Left ventricle myocardium inferior (tissue), 1 donor: ENCODE results near the gene SYNE1. TPM values are rescaled to one million over a fixed set of nuclear protein-coding genes. Genes with fewer than 3 reads are reported as not detected.
"Not testable (repeated sequence)": the region's sequence is repeated elsewhere in the genome, so short reads cannot be mapped to it uniquely, and the experiment has no call there.

Experiments used
- DNase-seq: peaks from one replicate; pipeline ENCODE4 v3.0.0-alpha.2; 2020
- H3K27ac ChIP-seq: fragments of 200-600 bp; replicated peaks from 2 replicates; pipeline ENCODE4 v1.8.0; 2021
- H3K27me3 ChIP-seq: fragments of 200-600 bp; 2 replicates; pipeline ENCODE4 v1.8.0; 2021; ENCODE audit warnings: low read depth
- H3K36me3 ChIP-seq: fragments of 200-600 bp; 2 replicates; pipeline ENCODE4 v1.8.0; 2021
- H3K4me1 ChIP-seq: fragments of 200-600 bp; 2 replicates; pipeline ENCODE4 v1.8.0; 2021
- H3K4me3 ChIP-seq: fragments of 200-600 bp; 2 replicates; pipeline ENCODE4 v1.8.0; 2021; ENCODE audit warnings: mild to moderate bottlenecking, moderate library complexity
- H3K9me3 ChIP-seq: fragments of 200-600 bp; replicated peaks from 2 replicates; pipeline ENCODE4 v1.8.0; 2021
- intact Hi-C: fragments of 100-400 bp; cut with micrococcal nuclease; formaldehyde crosslinking; loops from one replicate; pipeline ENCODE4 v1.11.0; 2022
- total RNA-seq: library from RNA; stranded (reverse); fragmentation: NEBNext Ultra II Directional; extraction: Animal tissue kit (Norgen Biotek cat#: 25700); gene quantifications from one replicate; pipeline ENCODE4 v1.2.1, GENCODE V29; 2021
- TF ChIP-seq, protein P1 (sequence below): fragments of 200-600 bp; IDR thresholded peaks from 2 replicates; pipeline ENCODE4 v1.8.0; 2021; ENCODE audit warnings: antibody characterized with exemption, mild to moderate bottlenecking, borderline replicate concordance
- donor health status: DM: no; HTN: yes; CAD: no; lungs with severe emphysema.

Gene SYNE1
- total RNA-seq, 1 donor from 2014 or later: 105 TPM

- Histone ChIP-seq H3K9me3 (no peaks in the 10 kb centered on the region), H3K4me1 (peaks cover 36% of the 10 kb centered on the region), H3K27ac (peak overlapping the region; percentile 29), H3K27me3 (peaks cover 13% of the 10 kb centered on the region), H3K4me3 (peak overlapping the region; percentile 80), H3K36me3 (no peaks in the 10 kb centered on the region)
- intact Hi-C loops: no loop called here
- DNase-seq: no peak
- TF ChIP-seq, protein P1, sequence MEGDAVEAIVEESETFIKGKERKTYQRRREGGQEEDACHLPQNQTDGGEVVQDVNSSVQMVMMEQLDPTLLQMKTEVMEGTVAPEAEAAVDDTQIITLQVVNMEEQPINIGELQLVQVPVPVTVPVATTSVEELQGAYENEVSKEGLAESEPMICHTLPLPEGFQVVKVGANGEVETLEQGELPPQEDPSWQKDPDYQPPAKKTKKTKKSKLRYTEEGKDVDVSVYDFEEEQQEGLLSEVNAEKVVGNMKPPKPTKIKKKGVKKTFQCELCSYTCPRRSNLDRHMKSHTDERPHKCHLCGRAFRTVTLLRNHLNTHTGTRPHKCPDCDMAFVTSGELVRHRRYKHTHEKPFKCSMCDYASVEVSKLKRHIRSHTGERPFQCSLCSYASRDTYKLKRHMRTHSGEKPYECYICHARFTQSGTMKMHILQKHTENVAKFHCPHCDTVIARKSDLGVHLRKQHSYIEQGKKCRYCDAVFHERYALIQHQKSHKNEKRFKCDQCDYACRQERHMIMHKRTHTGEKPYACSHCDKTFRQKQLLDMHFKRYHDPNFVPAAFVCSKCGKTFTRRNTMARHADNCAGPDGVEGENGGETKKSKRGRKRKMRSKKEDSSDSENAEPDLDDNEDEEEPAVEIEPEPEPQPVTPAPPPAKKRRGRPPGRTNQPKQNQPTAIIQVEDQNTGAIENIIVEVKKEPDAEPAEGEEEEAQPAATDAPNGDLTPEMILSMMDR: no peak
Measured at GRCh38 chr6:152634773-152635172, 2.4 kb downstream of the SYNE1 start.

DNA sequence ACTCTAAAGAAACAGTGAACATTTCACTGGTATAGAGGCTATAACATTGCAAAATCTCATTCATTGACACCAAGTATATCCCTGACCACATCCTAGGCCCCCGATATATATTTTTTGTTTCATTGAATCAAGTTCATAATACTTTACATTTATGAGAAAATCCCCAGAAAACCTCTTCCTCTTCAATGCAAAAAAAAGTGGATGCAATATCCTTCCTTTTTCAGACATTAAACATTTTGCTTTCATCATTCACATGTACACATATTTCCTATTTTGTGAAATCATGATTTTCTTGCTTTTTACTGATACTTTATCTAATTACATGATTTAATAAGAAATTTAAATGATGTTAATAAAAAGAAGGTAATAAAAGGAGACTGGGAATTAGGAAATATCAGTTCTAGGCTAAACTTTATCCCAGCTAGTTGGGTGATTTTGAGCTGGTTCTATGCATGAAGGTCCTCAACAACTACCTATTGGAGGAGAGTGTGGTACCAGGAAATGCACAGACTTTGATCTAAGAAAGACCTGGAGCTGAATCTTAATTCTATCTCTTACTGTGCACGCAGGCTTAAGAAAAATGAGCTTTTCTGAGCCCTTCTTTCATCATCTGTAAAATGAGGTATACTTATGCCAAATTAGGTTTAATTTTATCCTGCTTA lies 4.9 kb downstream of the SYNE1 start:
- no peak for DNase-seq
- H3K4me3 ChIP-seq: no peak overlapping the region
- TF ChIP-seq, protein P1: no peak
- H3K27me3 ChIP-seq: peaks cover 13% of the 10 kb centered on the region
- H3K4me1 ChIP-seq: peaks cover 28% of the 10 kb centered on the region
- no peak overlapping the region for H3K27ac ChIP-seq
- no peaks in the 10 kb centered on the region for H3K9me3 ChIP-seq
- peaks cover 10% of the 10 kb centered on the region for H3K36me3 ChIP-seq
- intact Hi-C loops: no loop called here

- H3K36me3 ChIP-seq: peaks cover 15% of the 10 kb centered on the region
- H3K27me3 ChIP-seq: peaks cover 5% of the 10 kb centered on the region
- TF ChIP-seq, protein P1: no peak
- intact Hi-C loops: no loop called here
- peaks cover 19% of the 10 kb centered on the region for H3K4me1 ChIP-seq
- no peak for DNase-seq
- H3K4me3 ChIP-seq: no peak overlapping the region
- H3K9me3 ChIP-seq: no peaks in the 10 kb centered on the region
- H3K27ac ChIP-seq: no peak overlapping the region
Measured at GRCh38 chr6:152631376-152631775, 5.8 kb downstream of the SYNE1 start.

- TF ChIP-seq, protein P1: no peak
- intact Hi-C loops: no loop called here
- DNase-seq: no peak
- Histone ChIP-seq H3K27me3 (peaks cover 4% of the 10 kb centered on the region), H3K36me3 (peaks cover 15% of the 10 kb centered on the region), H3K4me3 (no peak overlapping the region), H3K9me3 (no peaks in the 10 kb centered on the region), H3K4me1 (peaks cover 14% of the 10 kb centered on the region), H3K27ac (no peak overlapping the region)
Measured at GRCh38 chr6:152630832-152631231, 6.3 kb downstream of the SYNE1 start.

GRCh38 chr6:152625213-152625612 lies 11.9 kb downstream of the SYNE1 start:
- H3K9me3 ChIP-seq: no peaks in the 10 kb centered on the region
- H3K36me3 ChIP-seq: peaks cover 15% of the 10 kb centered on the region
- DNase-seq: no peak
- no peak overlapping the region for H3K4me3 ChIP-seq
- no peak overlapping the region for H3K27ac ChIP-seq
- TF ChIP-seq, protein P1: no peak
- no peaks in the 10 kb centered on the region for H3K4me1 ChIP-seq
- no peaks in the 10 kb centered on the region for H3K27me3 ChIP-seq
- intact Hi-C loops: no loop called here

DNA sequence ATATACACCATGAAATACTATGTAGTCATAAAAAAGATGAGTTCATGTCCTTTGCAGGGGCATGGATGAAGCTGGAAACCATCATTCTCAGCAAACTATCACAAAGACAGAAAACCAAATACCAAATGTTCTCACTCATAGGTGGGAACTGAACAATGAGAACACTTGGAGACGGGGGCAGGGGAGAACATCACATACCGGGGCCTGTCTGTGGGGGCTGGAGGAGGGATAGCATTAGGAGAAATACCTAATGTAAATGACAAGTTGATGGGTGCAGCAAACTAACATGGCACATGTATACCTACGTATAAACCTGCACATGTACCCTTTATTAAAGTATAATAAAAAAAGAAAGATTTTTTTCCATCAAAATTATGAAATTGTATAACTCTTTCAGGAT lies 22.4 kb downstream of the SYNE1 start:
- H3K4me1 ChIP-seq, H3K27ac ChIP-seq, DNase-seq, H3K9me3 ChIP-seq, H3K4me3 ChIP-seq, H3K27me3 ChIP-seq, intact Hi-C loops, H3K36me3 ChIP-seq: not testable (repeated sequence)
